Testis (tissue), 2 donors: Measurements from ENCODE around the gene KLHL40.

Experiments
- POLR2A ChIP-seq: fragments of 450-650 bp; IDR thresholded peaks from one replicate; pipeline ENCODE4 v1.6.1; 2017; ENCODE audit warnings: antibody characterized with exemption, mild to moderate bottlenecking, moderate library complexity
- TF ChIP-seq, protein P1 (sequence below), 3 experiments: fragments of 450-650 bp in 2 of 3; fragments of 200-600 bp in 1 of 3; sonication (generic) in 1 of 3; IDR thresholded peaks; one replicate each; pipeline ENCODE4 v1.5.1; 2016 to 2019; ENCODE audit warnings: antibody characterized with exemption in 3 of 3, mild to moderate bottlenecking in 2 of 3, moderate library complexity in 1 of 3

DNA sequence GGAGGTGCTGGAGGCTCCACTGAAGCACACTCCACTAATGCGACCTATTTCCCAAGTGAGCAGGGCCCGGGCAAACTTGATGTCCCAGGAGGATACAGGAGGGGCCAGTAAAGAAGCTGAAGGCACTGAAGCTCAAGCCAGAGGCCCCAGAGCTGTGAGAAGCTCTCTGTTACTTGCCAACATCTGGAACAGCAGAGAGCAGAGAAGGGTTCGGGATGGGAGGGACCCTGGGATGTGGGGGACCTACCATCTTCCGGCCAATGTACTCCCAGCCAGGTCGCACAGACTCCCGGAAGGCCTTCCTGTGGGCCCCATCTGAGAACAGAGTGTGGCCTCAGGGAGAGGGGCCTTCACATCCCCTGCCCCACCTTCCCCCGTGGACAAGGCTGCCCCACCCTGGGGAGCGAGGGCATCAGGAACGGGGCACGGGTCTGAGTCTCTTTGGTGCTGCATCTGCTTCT, 14.2 kb downstream of the KLHL40 start:
- TF ChIP-seq, protein P1, sequence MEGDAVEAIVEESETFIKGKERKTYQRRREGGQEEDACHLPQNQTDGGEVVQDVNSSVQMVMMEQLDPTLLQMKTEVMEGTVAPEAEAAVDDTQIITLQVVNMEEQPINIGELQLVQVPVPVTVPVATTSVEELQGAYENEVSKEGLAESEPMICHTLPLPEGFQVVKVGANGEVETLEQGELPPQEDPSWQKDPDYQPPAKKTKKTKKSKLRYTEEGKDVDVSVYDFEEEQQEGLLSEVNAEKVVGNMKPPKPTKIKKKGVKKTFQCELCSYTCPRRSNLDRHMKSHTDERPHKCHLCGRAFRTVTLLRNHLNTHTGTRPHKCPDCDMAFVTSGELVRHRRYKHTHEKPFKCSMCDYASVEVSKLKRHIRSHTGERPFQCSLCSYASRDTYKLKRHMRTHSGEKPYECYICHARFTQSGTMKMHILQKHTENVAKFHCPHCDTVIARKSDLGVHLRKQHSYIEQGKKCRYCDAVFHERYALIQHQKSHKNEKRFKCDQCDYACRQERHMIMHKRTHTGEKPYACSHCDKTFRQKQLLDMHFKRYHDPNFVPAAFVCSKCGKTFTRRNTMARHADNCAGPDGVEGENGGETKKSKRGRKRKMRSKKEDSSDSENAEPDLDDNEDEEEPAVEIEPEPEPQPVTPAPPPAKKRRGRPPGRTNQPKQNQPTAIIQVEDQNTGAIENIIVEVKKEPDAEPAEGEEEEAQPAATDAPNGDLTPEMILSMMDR (IDR thresholded peaks at IDR 0.05) = no peak
- no peak for TF ChIP-seq POLR2A
